Activated effector memory CD4-positive, alpha-beta T cell treated with Interleukin-2 at 50 U/mL for 16 hours (primary cell): Measurements from ENCODE around the gene CCNDBP1.
"Not testable (repeated sequence)": the region's sequence is repeated elsewhere in the genome, so short reads cannot be mapped to it uniquely, and the experiment has no call there.

ENCODE experiments used
- DNase-seq: peaks from one replicate; pipeline ENCODE4 v3.0.0-alpha.2; 2020

Gene CCNDBP1, protein sequence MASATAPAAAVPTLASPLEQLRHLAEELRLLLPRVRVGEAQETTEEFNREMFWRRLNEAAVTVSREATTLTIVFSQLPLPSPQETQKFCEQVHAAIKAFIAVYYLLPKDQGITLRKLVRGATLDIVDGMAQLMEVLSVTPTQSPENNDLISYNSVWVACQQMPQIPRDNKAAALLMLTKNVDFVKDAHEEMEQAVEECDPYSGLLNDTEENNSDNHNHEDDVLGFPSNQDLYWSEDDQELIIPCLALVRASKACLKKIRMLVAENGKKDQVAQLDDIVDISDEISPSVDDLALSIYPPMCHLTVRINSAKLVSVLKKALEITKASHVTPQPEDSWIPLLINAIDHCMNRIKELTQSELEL

DNA sequence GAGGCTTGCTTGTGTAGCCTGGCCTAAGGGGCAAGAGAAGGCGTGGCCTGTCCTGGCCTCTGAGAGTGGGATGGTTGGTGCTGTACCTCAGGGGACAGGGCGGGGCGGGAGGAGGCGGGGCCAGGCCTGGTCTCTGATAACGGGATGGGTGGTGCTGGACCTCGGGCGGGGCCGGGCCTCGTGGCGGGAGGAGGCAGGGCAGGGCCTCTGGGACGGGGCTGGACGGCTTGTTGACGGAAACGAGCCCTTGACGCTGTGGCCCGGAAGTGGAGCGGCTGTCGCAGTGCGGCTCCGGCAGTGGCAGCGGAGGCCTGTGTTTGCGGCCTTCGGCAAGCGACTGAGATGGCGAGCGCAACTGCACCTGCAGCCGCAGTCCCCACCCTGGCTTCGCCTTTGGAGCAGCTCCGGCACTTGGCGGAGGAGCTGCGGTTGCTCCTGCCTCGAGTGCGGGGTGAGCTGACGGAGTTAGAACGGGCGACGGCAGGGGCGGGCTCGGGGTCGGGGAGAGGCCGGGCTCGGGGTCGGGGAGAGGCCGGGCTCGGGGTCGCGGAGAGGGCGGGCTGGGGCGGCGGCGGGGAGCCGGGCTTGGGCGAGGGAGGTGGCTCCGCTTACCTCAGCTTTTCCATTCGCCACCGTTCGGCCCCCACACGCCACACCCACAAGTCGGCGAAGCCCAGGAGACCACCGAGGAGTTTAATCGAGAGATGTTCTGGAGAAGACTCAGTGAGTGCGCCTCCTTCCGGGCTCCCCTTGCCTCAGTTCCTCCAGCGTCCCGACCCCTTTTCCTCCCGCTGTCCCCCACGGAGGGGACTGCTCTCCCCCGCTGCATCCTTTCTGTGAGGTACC lies at the start of gene CCNDBP1:
CCNDBP1 (plus strand) TSS at position 247 of the 846 bp plus-strand sequence; CDS start at position 343, 96 bp downstream.
- DNase-seq, result peak; percentile 83

DNA sequence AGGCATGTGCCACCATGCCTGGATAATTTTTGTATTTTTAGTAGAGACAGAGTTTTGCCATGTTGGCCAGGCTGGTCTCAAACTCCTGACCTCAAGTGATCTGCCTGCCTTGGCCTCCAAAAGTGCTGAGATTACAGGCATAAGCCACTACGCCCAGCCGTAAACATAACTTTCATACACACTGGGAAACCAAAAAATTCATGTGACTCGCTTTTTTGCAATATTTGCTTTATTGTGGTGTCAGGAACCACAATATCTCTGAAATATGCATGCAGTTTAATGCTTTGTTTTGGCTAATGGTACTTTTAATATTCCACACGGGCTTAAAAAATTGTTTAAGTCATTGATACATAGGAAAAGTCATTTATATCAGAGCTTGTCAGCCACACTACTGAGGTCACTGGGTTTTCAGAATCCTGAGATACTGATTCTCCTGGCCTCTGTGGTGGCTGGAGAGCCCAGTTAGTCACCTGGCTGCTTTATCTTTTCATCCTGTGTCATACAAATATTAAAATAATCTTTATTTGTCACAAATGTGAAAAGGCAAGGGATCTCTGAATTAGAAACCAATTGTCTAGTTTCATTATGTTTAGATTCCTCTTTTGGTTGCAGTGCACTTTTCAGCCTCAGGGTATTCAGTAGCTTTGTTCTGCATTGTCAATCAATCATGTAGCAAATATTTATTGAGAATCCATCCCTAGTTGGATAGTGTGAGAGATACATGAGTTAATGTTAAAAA lies 41.8 kb upstream of the CCNDBP1 start:
- DNase-seq, result no peak

DNA sequence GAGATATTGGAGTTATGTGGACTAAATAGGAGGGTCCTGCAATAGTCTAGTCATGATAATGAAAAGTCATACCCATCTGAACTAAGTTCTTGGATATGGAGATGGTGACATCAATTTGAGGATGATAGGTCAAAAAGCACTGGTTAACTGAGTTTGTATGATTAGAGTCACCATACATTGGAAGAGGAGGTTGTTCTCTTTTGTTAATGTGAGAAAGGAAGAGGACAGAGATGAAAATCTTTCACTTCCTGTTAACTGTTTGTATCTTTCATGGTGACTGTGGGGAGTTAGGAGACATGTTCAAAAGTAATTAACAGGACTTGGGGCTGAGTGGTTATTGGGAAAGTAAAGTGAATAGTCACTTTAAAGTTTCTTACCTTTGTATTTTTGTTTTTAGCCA lies 40.7 kb upstream of the CCNDBP1 start:
- no peak for DNase-seq

DNA sequence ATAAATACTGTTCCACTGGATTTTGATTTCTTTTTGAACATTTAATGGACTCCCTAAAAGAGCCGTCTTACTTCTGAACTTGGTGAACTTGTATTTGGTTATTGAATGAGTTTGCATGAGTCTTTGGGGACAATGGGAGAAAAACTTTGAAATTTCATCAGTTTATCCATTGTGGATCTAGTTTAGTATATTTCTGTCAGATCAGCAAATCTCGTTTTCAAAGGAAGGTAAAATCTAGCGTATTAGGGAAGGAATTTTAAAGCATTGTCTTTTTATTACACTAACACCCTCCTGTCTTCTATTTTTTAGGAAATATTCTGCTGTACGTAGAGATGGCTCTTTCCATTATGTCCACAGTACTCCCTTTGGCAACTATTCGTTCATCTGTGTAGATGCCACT lies 39.0 kb upstream of the CCNDBP1 start:
- DNase-seq, result no peak

DNA sequence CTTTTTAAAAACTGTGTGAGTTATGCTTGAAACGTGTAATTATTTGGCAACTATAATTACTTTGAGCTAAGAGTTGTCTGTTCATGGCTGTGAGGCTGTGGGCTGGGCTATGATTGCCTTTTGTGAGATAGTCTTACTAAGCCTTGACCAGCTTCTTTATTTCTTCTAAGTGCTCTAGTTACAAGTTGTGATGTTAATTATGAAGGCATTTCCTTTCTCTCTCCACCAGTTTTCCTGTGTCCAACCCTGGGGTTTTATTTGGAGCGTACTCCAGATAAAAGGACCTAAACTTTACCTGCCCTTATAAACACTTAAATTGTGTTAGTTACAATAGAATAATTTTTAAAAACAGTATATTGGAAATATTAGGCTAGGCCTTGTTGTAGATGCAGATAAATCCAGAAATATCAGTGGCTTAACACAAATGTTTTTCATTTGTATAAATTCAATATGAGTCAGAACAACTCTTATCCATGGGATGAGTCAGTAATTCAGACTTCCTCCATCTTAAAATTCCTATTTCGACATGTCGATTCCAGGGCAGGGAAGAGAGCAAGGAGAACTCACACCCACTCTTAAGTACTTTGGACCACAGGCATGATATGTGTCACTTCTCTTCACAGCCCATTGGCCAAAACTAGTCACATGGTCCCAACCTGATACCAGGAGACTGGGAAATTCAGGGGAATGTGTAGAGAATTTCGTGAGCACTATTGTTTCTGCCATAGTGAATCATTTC lies 34.8 kb upstream of the CCNDBP1 start:
- DNase-seq, result no peak

DNA sequence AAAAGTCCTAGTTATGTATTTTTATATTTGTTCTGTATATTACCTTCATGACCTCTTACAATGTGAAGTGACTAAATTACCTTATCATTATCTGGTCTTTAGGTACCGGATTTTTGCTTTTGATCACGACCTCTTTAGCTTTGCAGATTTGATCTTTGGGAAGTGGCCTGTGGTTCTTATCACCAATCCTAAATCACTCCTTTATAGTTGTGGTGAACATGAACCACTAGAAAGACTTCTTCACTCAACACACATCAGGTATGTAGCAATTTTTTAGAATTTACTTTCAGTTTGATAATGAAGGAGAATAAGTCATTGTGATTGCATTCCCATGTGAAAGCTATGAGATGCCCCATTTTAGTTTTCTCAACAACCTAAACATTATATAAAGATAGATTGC lies 33.5 kb upstream of the CCNDBP1 start:
- DNase-seq, result no peak

DNA sequence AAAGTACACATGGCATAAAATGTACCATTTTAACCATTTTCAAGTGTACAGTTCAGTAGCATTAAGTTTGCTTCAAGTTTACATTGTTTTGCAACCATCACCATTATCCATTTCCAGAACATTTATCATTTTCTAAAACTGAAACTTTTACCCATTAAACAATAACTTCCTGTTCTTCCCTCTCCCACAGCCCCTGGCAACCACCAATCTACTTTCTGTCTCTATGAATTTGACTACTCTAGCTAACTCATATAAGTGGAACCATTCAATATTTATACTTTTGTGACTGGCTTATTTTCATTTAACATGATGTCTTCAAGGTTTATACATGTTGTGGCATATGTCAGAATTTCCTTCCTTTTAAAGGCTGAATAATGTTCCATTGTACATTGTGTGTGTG lies 31.9 kb upstream of the CCNDBP1 start:
- DNase-seq, result no peak

DNA sequence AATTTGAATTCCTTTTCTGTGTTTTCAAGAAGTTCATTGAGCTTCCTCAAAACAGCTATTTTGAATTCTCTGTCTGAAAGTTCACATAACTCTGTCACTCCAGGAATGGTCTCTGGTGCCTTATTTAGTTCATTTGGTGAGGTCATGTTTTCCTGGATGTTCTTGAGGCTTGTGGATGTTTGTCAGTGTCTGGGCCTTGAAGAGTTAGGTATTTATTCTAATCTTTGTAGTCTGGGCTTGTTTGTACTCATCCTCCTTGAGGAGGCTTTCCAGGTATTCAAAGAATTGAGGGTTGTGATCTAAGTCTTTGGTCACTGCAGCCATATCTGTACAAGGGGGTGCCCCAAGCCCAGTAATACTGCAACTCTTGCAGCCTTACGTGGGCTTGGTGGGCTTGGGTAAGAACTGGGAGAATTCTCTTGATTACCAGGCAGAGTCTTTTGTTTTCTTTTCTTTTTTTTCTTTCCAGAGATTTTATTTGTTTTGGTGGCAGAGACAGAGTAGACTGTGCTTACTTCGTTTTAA lies 19.3 kb upstream of the CCNDBP1 start:
- no peak for DNase-seq

DNA sequence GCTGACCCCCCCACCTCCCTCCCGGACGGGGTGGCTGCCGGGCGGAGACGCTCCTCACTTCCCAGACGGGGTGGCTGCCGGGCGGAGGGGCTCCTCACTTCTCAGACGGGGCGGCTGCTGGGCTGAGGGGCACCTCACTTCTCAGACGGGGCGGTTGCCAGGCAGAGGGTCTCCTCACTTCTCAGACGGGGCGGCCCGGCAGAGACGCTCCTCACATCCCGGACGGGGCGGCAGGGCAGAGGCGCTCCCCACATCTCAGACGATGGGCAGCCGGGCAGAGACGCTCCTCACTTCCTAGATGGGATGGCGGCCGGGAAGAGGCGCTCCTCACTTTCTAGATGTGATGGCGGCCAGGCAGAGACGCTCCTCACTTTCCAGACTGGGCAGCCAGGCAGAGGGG lies 17.9 kb upstream of the CCNDBP1 start:
- DNase-seq, result not testable (repeated sequence)

DNA sequence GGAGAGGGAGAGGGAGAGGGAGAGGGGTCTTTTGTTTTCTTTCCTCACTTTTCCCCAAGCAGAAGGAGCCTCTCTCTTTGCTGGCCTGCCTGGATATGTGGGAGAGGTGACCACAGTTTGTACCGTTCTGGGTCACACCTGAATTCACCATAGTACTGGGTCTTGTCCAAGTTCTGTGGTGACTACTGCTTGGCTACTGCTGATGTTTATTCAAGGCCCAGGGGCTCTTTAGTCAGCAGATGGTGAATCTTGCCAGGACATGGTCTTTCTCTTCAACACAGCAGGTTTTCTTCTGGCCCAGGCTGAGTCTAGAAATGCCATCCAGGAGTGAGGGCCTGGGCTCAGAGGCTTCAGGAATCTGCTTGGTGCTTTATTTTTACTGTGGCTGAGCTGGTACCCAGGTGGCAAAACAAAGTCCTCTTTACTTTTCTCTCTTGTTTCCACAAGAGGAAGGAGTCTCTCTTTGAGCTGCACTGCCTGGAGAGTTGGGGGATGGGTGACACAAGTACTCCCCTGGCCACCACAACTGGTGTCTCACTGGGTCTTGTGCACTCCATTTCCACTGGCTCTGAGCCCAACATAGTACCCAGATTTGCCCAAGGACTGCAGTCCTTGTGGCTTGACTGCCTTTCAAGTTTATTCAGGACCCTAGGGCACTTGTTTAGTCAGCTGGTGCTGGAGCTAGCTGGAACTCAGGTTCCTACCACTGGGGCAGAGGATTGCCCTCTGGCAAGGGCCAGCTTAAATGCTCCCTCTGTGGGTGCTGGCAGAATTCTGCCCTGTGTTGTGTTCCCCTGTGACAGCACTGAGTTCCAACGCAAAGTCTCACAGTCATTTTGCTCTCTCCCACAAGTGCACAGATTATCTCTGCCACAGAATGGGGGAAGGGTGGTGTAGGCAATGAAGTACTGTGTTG lies 16.8 kb upstream of the CCNDBP1 start:
- no peak for DNase-seq

DNA sequence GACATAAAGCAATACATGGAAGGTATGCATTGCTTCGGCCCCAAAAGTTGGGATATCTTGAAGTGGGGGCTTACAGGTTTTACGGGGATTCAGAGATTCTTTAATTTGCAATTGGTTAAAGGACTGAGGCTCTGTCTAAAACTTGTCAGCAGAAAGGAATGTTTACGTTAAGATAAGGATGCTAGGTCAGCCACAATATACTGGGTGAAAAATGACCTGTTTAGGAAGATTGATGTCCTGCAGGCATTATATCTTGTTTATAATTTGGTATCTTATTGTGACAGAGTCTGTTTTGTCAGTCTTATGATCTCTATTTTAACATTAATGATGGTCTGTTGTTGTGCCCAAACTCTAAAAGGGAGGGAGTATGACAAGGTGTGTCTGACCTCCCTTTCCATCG lies 15.3 kb upstream of the CCNDBP1 start:
- DNase-seq, result no peak

DNA sequence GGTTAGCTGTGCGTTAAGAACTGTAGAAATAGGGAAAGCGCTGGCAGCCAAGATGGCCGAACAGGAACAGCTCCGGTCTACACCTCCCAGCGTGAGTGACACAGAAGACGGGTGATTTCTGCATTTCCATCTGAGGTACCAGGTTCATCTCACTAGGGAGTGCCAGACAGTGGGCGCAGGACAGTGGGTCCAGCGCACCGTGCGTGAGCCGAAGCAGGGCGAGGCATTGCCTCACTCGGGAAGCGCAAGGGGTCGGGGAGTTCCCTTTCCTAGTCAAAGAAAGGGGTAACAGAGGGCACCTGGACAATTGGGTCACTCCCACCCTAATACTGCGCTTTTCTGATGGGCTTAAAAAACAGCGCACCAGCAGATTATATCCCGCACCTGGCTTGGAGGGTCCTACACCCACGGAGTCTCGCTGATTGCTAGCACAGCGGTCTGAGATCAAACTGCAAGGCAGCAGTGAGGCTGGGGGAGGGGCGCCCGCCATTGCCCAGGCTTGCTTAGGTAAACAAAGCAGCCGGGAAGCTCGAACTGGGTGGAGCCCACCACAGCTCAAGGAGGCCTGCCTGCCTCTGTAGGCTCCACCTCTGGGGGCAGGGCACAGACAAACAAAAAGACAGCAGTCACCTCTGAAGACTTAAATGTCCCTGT lies 9.4 kb upstream of the CCNDBP1 start:
- not testable (repeated sequence) for DNase-seq

DNA sequence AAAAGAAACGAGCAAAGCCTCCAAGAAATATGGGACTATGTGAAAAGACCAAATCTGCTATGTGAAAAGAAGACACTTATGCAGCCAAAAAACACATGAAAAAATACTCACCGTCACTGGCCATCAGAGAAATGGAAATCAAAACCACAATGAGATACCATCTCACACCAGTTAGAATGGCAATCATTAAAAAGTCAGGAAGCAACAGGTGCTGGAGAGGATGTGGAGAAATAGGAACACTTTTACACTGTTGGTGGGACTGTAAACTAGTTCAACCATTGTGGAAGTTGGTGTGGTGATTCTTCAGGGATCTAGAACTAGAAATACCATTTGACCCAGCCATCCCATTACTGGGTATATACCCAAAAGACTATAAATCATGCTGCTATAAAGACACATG lies 8.1 kb upstream of the CCNDBP1 start:
- DNase-seq, result not testable (repeated sequence)

DNA sequence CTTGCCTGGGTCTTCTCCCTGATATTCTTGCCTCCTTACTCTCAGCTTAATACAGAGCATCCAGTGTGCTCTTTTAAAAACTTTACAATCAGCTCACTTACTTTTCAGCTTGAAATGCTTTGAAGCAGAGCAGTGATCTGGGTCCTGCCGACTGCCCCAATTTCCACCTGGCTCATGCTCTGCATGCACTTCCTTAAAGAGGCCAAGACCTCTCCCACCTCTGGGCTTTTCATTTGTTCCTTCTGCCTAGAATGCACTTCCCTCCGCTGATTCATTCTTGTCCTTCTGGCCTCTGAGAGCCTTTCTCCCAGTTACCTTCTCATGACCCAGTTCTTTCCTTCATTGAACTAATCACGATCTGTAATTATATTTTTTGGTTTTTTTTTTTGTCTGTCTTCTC lies 1.9 kb upstream of the CCNDBP1 start:
- DNase-seq, result no peak

DNA sequence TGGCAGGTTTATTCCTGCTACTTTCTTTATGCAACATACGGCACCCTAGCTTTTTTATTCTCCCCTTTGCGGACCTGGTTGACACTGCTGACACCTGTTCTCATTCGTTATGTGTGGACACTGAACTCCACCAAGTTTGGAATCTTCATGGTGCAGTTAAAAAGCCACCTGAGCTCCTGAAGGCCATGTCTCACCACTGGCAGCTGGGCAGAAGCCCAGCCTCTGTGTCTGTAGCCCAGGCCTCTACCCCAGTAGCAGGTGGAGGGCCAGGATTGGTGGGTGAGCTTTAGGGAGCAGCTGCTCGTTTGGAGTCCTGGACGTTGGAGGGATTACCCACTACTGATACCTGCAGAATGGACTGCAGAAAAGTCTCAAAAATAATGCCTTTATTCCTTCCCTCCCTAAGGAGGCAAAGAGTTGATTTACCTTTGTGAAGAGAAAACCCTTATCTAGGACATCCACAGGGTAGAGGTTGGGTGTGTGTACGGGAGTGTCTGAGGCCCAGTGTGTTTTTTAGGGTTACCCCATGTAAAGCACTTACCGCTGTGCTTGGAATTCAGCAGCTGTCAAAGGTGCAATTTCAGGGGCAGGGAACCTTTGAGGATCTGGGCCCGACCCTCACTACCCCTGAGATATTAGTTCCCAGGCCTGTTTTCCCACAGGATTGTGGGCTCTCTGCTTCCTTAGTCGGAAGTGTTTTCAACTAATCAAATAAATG lies 637 bp upstream of the CCNDBP1 start:
- DNase-seq, result no peak

DNA sequence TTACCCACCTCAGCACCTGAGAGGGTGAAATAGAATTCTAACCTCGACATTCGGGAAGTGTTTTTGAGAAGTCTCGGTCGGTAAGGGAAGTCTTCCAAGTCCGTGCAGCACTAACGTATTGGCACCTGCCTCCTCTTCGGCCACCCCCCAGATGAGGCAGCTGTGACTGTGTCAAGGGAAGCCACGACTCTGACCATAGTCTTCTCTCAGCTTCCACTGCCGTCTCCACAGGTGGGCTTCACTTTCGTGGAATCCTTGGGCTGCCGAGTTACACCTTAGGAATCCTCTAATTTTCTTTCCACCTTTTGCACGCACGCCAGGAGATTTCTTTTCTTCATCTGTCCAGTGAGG lies 775 bp downstream of the CCNDBP1 start:
- DNase-seq, result no peak

DNA sequence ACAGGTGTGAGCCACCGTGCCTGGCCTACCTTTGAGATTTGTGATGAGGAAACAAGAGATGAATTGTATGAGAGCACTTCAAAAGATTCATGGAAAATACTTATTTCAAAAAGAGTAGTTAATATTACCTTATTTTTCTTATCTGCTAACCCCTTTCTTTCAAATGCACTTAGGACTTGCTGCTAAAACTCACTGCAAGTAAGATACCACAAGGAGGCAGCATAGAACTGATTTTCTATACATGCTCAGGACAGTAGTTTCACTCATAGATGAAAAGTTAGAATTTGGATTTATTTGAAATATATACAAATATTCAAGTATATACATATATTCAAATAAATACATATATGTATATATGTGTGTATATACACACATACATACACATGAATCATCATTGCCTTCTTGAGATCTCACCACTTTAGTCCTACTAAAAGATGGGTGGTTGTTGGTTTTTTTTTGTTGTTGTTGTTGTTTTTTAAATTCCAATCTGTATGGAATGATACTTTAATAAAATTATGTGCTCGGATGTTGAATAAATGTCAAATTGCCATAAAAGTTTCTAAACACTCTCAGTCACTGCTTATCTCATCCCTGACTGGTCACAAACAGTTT lies 2.4 kb downstream of the CCNDBP1 start:
- DNase-seq, result no peak

DNA sequence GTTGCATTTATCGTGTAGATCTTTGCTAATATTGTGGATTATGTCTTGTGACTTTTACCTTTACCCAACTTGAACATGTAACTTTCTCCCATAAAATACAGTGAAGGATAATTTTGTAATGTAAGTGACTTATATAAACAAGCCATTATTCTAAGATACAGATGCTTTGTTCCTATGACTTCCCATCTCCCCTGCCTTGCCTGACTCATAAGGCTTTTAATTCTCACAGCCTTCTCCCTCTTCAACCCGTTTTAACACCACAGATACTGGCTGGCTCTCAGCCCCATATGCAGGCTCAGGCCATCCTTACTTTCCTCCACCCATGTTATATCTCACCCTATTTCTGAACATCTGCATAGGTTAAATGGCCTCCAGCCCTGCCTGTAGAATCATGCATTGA lies 4.1 kb downstream of the CCNDBP1 start:
- no peak for DNase-seq

DNA sequence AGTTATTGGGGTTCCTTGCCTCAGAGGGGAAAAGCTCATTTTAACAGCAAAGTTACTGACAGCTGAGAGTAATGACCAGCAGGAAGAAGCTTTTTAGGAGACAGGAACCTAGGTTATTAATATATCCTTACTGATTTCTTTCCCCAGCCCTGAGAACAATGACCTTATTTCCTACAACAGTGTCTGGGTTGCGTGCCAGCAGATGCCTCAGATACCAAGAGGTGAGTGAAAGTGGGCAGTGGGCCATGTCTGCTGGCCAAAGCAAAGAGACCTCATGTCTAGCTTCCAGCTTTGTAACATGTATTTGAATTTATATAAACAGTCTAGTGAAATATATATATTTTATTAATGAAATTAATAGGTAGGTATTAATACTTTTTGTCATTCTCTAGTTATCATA lies 5.0 kb downstream of the CCNDBP1 start:
- DNase-seq, result no peak

DNA sequence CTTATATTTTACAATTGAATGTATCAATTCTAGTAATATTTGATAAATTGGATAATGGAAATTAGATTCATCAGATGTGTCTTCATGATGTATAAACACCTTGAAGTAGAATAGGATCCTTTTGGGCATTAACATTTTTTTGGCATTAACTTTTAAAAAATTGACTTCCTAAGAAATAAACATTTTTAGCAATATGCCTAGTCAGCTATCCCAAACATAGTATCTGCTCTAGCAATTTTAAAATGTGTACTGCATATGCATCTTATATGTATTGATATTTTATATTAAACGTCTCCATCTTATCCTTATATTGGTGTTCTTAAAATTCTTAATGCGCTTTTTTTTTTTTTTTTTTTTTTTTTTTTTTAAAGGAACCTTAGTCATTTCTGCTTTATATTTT lies 8.5 kb downstream of the CCNDBP1 start:
- DNase-seq, result no peak
